Heart left ventricle (tissue), 13 donors: ENCODE data around the gene SCN4A.

Source experiments
- POLR2A ChIP-seq, 2 donors: fragments of 450-650 bp; IDR thresholded peaks; one replicate each; pipeline ENCODE4 v1.6.1; 2017; ENCODE audit warnings: antibody characterized with exemption in 2 of 2, mild to moderate bottlenecking in 2 of 2, moderate library complexity in 2 of 2
- TF ChIP-seq, protein P1 (sequence below), 12 donors: fragments of 200-600 bp; sonication (generic) in 4 of 12; IDR thresholded peaks; one replicate each; pipeline versions ENCODE4 v1.5.0 to v1.8.0; 2018 to 2022; ENCODE audit warnings: antibody characterized with exemption in 12 of 12, mild to moderate bottlenecking in 5 of 12
- donor health status: ischemic (EF 13 %, LVEDD 7.1; RV severe dilation, severe dysfunction).
- donor health status: DM: no; HTN: yes; CAD: no.
- donor health status: DM: no; HTN: no; CAD: no.
- donor health status: ischemic (EF 25% LVEDD 6.9; RV normal size, moderate dysfunction).
- donor health status: ischemic (EF 25% LVEDD 5.7; RV mildly dilated, moderate dysfunction).
- donor health status: ischemic (EF 35%, LVEDD 5.7; RV mildly dilated, moderate dysfunction).
- donor health status: nonischemic (EF 11% LVEDD 7.7; RV severe dilation, severe dysfunction).
- donor health status: DM: yes; HTN: yes; CAD: no.
- donor health status: PGD.
- donor health status: ischemic (EF 29% LVEDD 5.4; RV normal size, mild dysfunction).
- donor health status: nonischemic (EF 23%, LVEDD 6.1; RV moderate dilation, normal function).

DNA sequence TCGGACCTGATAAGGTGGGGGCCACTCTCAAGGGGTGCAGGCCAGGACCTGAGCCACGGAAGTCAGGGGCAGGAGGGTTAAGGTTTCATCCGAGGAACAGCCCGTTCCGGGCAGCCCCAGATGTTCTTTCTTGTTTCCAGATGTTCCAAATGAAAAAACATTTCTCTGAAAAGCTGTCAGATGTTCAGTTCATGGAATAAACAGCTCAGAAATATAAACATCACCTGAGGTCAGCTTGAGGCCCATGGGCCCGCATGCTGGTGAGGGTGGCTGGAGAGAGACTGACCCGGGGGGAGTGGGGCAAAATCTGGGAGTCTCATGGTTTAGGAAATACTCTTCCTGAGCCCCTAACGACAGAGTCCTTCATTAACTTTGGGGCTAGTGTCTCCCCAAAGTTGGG is 39.1 kb downstream of the SCN4A start:
- TF ChIP-seq, protein P1, sequence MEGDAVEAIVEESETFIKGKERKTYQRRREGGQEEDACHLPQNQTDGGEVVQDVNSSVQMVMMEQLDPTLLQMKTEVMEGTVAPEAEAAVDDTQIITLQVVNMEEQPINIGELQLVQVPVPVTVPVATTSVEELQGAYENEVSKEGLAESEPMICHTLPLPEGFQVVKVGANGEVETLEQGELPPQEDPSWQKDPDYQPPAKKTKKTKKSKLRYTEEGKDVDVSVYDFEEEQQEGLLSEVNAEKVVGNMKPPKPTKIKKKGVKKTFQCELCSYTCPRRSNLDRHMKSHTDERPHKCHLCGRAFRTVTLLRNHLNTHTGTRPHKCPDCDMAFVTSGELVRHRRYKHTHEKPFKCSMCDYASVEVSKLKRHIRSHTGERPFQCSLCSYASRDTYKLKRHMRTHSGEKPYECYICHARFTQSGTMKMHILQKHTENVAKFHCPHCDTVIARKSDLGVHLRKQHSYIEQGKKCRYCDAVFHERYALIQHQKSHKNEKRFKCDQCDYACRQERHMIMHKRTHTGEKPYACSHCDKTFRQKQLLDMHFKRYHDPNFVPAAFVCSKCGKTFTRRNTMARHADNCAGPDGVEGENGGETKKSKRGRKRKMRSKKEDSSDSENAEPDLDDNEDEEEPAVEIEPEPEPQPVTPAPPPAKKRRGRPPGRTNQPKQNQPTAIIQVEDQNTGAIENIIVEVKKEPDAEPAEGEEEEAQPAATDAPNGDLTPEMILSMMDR (IDR thresholded peaks at IDR 0.05) = no peak
- no peak for TF ChIP-seq POLR2A (IDR thresholded peaks at IDR 0.05)
